Measurements from ENCODE around the gene TSPAN8.

GRCh38 chr12:71109834-71110233 is 48.0 kb downstream of the TSPAN8 start:
- TF ChIP-seq EP300 (IDR thresholded peaks at IDR 0.05), result no peak
- TF ChIP-seq, protein P1, sequence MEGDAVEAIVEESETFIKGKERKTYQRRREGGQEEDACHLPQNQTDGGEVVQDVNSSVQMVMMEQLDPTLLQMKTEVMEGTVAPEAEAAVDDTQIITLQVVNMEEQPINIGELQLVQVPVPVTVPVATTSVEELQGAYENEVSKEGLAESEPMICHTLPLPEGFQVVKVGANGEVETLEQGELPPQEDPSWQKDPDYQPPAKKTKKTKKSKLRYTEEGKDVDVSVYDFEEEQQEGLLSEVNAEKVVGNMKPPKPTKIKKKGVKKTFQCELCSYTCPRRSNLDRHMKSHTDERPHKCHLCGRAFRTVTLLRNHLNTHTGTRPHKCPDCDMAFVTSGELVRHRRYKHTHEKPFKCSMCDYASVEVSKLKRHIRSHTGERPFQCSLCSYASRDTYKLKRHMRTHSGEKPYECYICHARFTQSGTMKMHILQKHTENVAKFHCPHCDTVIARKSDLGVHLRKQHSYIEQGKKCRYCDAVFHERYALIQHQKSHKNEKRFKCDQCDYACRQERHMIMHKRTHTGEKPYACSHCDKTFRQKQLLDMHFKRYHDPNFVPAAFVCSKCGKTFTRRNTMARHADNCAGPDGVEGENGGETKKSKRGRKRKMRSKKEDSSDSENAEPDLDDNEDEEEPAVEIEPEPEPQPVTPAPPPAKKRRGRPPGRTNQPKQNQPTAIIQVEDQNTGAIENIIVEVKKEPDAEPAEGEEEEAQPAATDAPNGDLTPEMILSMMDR (IDR thresholded peaks at IDR 0.05), result no peak
